Measurements from ENCODE around the gene BBS5.
A peak's percentile ranks its signal among the peaks of the same experiment; 100 is the strongest.
"Not testable (repeated sequence)": the region's sequence is repeated elsewhere in the genome, so short reads cannot be mapped to it uniquely, and the experiment has no call there.

BBS5 gene

GRCh38 chr2:169486487-169486886, 7.2 kb downstream of the BBS5 start:
- no peak for DNase-seq (ENCODE audit: low spot score)

DNA sequence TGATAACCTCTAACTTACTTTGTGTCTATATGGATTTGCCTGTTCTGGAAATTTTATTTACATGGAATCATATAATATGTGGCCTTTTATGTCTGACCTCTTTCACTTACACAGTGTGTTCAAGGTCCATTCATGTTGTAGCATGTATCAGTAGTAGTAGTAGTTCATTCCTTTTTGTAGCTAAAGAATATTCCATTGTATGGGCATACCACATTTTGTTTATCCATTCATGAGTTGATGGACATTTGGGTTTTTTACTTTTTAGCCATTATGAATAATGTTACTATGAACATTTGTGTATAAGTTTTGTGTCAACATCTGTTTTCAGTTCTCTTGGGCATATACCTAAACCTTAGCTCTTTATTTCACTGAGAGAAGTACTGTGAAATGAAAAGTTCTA, 11.5 kb downstream of the BBS5 start:
- DNase-seq (ENCODE audit: low spot score), result no peak

- no peak for DNase-seq (ENCODE audit: low spot score)
These were observed 12.1 kb downstream of the BBS5 start for GRCh38 chr2:169491378-169491777.

GRCh38 chr2:169493360-169493759, 14.1 kb downstream of the BBS5 start:
- DNase-seq (ENCODE audit: low spot score), result peak; percentile 45

DNA sequence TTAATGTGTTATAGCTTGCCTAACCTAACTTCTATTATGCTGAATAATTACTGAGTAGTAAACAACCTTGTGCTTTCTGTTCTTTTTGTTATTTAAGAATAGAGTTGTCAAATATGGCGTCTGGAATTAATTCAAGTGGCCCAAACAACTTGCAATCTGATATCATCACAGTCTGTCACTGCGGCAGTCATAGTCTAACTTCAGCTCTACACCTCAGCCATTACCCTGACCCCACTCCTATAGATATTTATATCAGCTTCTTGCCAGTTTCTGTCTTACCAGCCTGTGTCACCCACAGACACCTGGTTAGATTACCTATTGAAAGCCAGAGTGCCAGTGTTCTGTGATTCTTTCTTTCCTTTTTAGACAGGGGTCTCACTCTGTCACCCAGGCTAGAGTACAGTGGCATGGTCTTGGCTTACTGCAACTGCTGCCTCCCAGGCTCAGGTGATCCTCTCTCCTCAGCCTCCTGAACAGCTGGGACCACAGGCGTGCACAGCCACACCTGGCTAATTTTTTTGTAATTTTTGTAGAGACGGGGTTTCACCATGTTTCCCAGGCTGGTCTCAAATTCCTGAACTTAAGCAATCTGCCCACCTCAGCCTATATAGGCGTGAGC, 16.1 kb downstream of the BBS5 start:
- no peak for DNase-seq (ENCODE audit: low spot score)

DNA sequence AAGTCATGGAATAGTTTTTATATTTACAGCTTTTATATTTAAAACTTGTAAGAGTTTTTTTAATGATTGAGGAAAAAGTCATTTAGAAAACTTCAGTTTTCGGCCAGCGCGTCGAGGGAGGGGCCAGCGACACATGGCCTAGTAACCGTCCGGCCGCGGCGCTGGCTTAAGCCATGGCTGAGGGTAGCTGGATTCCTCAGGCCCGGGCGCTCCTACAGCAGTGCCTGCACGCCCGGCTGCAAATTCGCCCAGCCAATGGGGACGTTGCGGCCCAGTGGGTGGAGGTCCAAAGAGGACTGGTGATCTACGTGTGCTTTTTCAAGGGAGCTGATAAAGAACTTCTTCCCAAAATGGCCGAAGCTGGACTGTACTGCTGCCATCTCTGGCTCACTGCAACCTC, 25.4 kb downstream of the BBS5 start:
- no peak for DNase-seq (ENCODE audit: low spot score)

DNA sequence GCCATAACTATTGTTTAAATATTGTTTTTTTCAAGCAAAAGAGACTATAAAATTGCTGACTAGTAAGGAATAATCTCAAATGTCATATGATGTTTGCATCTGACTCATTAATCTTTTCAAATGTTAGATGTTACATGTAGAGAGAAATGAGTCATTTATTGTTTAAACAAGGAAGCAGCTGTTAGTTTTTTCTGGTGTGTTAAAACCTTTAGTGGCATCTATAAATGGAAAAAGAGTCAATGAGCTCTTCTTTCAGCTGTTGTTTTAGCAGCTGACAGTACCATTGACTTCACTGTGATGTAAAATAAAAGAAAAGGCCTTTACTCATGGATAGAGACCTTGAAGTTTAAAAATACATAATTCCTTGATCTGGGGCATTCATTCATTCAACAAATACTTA, 28.4 kb downstream of the BBS5 start:
- DNase-seq (ENCODE audit: low spot score), result no peak

DNA sequence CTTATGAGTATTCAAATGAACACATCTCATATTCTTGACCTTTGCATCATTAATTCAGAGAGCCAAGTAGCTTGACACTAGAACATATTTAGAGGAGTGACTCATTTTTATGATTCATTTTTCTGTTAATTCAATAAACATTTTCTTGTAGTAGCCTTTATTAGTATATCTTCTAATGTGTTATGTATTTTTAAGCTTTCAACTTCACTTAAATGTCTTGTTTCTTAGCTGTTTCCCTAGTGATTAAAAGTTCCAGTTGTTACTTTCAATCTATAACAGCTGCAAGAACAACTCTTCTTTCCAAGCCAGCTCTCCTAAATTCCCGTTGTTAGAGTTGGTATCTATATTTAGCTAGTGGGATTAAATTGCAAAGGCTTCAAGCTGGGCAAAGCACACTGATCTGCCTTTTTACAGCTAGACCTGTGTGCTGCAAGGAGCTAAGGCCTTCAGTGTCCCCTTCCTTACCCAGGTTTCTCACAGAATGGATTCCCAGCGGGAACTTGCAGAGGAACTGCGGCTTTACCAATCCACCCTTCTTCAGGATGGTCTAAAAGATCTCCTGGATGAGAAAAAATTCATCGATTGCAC, 30.1 kb downstream of the BBS5 start, which contains the start of gene KLHL41:
Gene KLHL41 (plus strand): TSS at position 405 of the 588 bp plus-strand sequence. CDS start 77 bp downstream, at position 482.
- DNase-seq (ENCODE audit: low spot score), result no peak

- DNase-seq (ENCODE audit: low spot score), result no peak
These were observed 30.7 kb downstream of the BBS5 start for GRCh38 chr2:169509955-169510354.

- DNase-seq (ENCODE audit: low spot score), result no peak
These were observed 31.2 kb downstream of the BBS5 start for GRCh38 chr2:169510496-169510895.

DNA sequence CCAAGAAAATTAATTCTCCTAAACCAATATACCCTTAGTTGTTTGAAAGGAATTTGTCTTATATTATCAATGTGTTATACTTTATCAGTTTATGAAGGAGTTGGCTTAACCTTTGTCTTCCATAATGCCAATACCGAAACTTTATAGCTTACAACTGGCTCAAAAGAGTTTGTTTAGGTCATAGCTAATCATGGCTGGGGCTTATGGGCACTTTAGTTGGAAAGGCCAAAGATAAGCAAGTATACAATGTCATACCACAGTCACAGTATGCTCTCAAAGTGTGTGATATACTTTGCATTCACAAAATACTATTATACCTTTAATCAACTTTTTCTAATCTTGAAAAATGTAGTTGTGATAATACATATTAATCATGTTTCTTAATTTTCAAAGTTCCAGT, 32.5 kb downstream of the BBS5 start:
- DNase-seq (ENCODE audit: low spot score), result no peak

- no peak for DNase-seq (ENCODE audit: low spot score)
These were observed 33.2 kb downstream of the BBS5 start for GRCh38 chr2:169512525-169512924.

GRCh38 chr2:169513094-169513493, 33.8 kb downstream of the BBS5 start:
- DNase-seq (ENCODE audit: low spot score), result no peak

DNA sequence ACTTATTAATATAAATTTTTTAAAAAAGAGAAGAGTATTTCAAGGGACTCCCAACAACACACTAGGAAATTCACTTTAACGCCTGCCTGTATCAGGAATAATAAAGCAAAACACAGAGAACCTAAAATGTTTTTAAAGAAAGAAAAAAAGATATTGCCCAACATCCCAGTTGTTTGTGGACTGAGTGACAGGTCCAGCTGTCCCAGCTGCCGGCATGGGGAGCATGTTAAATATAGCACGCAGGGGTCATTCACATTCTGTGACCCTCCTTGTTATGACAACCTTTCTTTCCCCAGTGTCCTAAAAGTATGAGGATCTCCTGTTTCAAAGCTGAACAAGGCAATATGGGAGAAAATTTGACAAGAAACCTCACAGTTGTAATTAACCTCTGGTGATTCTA, 34.6 kb downstream of the BBS5 start:
- peak; percentile 59 for DNase-seq (ENCODE audit: low spot score)

- not testable (repeated sequence) for DNase-seq (ENCODE audit: low spot score)
These were observed 35.5 kb downstream of the BBS5 start for GRCh38 chr2:169514758-169515157.

DNA sequence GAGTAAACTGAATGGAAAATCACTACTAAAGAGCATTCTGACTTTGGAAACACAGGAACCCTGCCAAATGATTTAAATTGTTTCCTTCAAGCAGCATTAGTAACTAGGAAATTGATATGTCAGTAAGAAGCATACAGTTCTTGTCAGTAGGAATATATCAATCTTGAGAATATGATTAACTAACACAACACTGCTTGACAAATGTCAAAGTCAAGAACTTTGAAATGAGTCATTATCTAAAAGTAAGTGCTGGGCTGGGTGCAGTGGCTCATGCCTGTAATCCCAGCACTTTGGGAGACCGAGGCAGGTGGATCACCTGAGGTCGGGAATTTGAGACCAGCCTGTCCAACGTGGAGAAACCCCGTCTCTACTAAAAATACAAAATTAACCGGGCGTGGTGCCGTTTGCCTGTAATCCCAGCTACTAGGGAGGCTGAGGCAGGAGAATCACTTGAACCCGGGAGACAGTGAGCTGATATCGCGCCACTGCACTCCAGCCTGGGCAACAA, 37.2 kb downstream of the BBS5 start:
- DNase-seq (ENCODE audit: low spot score), result not testable (repeated sequence)

DNA sequence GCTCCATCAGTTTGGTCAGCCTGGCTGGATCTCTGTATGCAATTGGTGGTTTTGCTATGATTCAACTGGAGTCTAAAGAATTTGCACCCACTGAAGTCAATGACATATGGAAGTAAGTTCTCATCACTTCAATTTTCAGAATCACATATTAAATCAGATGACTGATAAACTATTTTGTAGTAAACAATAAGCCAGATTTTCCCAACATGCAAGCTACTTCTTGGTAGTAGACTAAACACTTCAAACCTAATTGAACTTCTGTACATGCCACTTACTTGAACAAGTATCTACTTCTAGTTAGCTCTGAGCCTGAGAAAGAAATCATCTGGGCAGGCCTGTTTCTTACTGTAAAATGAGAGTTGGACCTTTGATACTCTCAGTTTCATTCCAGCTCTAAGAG, 41.6 kb downstream of the BBS5 start:
- no peak for DNase-seq (ENCODE audit: low spot score)

DNA sequence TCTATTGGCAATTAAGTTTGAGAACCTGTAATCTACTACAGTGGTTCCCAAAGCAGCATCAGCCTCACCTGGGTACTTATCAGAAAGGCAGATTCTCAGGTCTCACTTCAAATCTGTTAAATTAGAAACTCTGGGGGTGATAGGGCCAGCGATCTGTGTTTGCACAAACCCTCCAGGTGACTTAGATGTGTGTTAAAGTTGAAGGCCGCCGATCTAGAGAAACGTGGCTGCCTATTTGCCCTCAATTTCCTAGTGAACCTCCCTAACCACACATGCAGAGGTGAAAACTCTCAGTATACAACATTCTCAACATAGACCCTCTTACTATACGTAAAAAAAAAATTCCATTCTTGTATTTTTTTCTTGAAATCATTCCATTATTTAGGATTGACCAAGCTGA, 44.4 kb downstream of the BBS5 start:
- no peak for DNase-seq (ENCODE audit: low spot score)

GRCh38 chr2:169525434-169525833, 46.1 kb downstream of the BBS5 start:
- no peak for DNase-seq (ENCODE audit: low spot score)

DNA sequence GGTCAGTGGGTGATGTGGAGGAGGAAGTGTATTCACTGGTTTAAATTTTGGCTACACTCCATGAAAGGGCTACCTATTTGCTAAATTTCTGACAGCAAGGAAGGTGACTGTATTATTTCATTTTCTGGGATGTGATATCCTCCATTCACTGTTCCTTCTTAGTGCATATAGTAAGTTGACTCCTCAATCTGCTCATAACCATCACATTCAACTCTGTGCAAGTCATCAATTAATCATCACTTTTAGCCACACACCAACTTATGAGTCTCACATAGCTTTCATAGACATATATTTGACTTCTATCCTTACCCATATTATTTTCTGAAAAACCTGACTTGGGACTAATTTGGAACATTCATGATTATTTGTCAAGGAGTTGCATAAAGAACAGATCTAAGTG, 47.2 kb downstream of the BBS5 start:
- DNase-seq (ENCODE audit: low spot score), result no peak

- no peak for DNase-seq (ENCODE audit: low spot score)
These were observed 49.0 kb downstream of the BBS5 start for GRCh38 chr2:169528271-169528701.

DNA sequence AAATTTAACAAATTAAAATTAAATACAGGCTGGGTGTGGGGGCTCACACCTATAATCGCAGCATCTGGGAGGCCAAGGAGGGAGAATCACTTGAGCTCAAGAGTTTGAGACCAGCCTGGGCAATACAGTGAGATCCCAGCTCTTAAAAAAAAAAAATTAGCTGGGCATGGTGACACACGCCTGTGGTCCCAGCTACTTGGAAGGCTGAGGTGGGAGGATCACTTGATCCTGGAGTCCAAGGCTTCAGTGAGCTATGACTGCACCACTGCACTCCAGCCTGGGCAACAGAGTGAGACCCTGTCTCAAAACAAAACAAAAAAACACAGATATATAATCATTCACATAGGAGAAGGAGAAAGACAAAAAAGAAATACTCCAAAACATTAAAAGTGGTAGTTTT, 60.2 kb downstream of the BBS5 start:
- not testable (repeated sequence) for DNase-seq (ENCODE audit: low spot score)

- no peak for DNase-seq (ENCODE audit: low spot score)
These were observed 60.9 kb downstream of the BBS5 start for GRCh38 chr2:169540146-169540545.

DNA sequence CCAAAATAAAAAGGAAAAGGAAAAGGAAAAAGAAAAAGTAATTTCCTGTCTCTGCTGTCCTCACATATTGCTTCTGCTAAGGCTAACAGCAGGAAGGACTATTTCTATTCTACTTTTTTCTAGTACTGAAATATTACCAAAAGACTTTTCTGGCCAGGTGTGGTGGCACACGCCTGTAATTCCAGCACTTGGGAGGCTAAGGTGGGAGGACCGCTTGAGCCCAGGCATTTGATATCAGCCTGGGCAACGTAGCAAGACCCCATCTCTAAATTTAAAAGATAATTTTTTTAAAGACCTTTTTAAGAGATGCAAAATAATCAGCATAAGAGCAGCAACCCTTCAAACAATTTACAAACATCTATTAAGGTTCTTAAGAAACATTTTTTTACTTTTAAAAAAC, 63.1 kb downstream of the BBS5 start:
- DNase-seq (ENCODE audit: low spot score), result no peak

Measured in HuH-7 (cell line).